ENCODE results near the gene CTAG1A.
"Not testable (repeated sequence)": the region's sequence is repeated elsewhere in the genome, so short reads cannot be mapped to it uniquely, and the experiment has no call there.

The CTAG1A gene

GRCh38 chrX:154619182-154619581 is 34.2 kb downstream of the CTAG1A start, which contains the start of gene CTAG1B:
Gene CTAG1B, minus strand, starts transcription at chrX:154619282. Its CDS starts 64 bp downstream, at chrX:154619218.
- DNase-seq (ENCODE audit: low read depth): not testable (repeated sequence)

- not testable (repeated sequence) for DNase-seq (ENCODE audit: low read depth)
These were observed 36.0 kb downstream of the CTAG1A start for GRCh38 chrX:154620767-154621414.

- DNase-seq (ENCODE audit: low read depth): not testable (repeated sequence)
These were observed 44.0 kb downstream of the CTAG1A start for GRCh38 chrX:154628960-154629359.

DNA sequence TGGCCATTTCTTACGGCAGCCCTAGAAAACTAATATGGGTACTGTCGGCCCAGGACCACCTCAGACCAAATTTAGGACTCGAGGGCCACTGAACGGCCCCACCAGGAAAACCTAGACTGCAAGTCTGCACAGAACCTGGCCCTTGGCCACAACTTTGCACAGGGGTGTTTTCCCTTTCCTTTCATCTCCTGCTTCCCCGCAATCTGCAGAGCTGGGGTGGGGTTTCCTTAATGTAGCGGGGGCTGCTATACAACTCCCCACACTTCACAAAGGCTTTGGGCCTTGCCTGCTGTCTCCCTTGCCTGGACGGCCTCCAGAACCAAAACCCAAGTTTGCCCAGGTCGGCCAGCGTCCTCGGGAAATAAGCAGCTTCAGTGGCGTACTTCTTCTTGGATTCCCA is 46.0 kb downstream of the CTAG1A start:
- DNase-seq (ENCODE audit: low read depth): not testable (repeated sequence)

DNA sequence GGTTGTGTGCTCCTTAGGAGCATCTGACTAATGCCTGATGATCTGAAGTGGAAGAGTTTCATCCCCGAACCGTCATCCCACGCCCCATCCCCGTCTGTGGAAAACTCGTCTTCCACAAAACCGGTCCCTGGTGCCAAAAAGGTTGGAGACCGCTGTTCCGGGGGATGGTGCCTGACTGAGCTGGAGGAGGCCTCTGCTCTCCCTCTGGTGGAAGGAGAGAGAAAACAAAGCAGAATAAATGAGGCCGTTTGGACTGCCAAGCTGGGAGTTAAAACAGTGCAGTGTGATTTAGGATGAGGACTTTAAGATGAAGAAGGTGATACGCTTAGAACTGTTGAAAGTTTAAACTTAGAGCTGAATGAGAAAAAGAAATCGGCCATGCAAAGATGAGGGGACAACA is 48.7 kb downstream of the CTAG1A start:
- DNase-seq (ENCODE audit: low read depth): not testable (repeated sequence)

Measured in GM04503 (cell line).